ENCODE results near the gene CAND2. TPM values are rescaled to one million over a fixed set of nuclear protein-coding genes. Genes with fewer than 3 reads are reported as not detected.
A peak's percentile ranks its signal among the peaks of the same experiment; 100 is the strongest.

The CAND2 gene
- total and polyA plus RNA-seq, 9 of the 15 experiments (the other 6 are each of a cell fraction or from before 2014, with no cell fraction given) = 0.91 to 14.9 (median 4.3) TPM

GRCh38 chr3:12831301-12831866 lies 34.9 kb downstream of the CAND2 start (continued):
- TF ChIP-seq RAD51 (IDR thresholded peaks at IDR 0.05; ENCODE audit: borderline replicate concordance, low read depth) = no peak
- TF ChIP-seq SP2 (IDR thresholded peaks at IDR 0.05; ENCODE audit: extremely low read depth, low read depth, low read length, poor library complexity, severe bottlenecking) = no peak
- TF ChIP-seq ZNF785 (CRISPR knock-in tag; IDR thresholded peaks at IDR 0.05) = no peak
- no peak for TF ChIP-seq SREBF1 (IDR thresholded peaks at IDR 0.05; ENCODE audit: borderline replicate concordance, low read depth, low read length)
- TF ChIP-seq, protein P1, sequence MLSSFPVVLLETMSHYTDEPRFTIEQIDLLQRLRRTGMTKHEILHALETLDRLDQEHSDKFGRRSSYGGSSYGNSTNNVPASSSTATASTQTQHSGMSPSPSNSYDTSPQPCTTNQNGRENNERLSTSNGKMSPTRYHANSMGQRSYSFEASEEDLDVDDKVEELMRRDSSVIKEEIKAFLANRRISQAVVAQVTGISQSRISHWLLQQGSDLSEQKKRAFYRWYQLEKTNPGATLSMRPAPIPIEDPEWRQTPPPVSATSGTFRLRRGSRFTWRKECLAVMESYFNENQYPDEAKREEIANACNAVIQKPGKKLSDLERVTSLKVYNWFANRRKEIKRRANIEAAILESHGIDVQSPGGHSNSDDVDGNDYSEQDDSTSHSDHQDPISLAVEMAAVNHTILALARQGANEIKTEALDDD (IDR thresholded peaks at IDR 0.05) = no peak
- no peak for TF ChIP-seq CC2D1A (IDR thresholded peaks at IDR 0.05)
- TF ChIP-seq, protein P2, sequence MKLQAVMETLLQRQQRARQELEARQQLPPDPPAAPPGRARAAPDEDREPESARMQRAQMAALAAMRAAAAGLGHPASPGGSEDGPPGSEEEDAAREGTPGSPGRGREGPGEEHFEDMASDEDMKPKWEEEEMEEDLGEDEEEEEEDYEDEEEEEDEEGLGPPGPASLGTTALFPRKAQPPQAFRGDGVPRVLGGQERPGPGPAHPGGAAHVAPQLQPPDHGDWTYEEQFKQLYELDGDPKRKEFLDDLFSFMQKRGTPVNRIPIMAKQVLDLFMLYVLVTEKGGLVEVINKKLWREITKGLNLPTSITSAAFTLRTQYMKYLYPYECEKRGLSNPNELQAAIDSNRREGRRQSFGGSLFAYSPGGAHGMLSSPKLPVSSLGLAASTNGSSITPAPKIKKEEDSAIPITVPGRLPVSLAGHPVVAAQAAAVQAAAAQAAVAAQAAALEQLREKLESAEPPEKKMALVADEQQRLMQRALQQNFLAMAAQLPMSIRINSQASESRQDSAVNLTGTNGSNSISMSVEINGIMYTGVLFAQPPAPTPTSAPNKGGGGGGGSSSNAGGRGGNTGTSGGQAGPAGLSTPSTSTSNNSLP (IDR thresholded peaks at IDR 0.05; ENCODE audit: borderline replicate concordance, low read depth, low read length) = no peak
- no peak for TF ChIP-seq ARID1B (IDR thresholded peaks at IDR 0.05)
- TF ChIP-seq KDM5B (IDR thresholded peaks at IDR 0.05; ENCODE audit: insufficient replicate concordance, low read depth, low read length) = peak; percentile 3
- TF ChIP-seq NCOA6 (IDR thresholded peaks at IDR 0.05) = no peak
- no peak for TF ChIP-seq SMARCA5 (IDR thresholded peaks at IDR 0.05)
- TF ChIP-seq U2AF2 (optimal IDR thresholded peaks at IDR 0.05; ENCODE audit: low read depth, low read length) = no peak
- TF ChIP-seq RBFOX2 (IDR thresholded peaks at IDR 0.05; ENCODE audit: low read depth, low read length) = peak; percentile 35; the same call in 1 of the 2 replicates
- no peak for TF ChIP-seq HMG20B (CRISPR knock-in tag; IDR thresholded peaks at IDR 0.05)
- peak; percentile 58 for TF ChIP-seq POLR2G (IDR thresholded peaks at IDR 0.05; ENCODE audit: low read depth, low read length)
- TF ChIP-seq, protein P3, sequence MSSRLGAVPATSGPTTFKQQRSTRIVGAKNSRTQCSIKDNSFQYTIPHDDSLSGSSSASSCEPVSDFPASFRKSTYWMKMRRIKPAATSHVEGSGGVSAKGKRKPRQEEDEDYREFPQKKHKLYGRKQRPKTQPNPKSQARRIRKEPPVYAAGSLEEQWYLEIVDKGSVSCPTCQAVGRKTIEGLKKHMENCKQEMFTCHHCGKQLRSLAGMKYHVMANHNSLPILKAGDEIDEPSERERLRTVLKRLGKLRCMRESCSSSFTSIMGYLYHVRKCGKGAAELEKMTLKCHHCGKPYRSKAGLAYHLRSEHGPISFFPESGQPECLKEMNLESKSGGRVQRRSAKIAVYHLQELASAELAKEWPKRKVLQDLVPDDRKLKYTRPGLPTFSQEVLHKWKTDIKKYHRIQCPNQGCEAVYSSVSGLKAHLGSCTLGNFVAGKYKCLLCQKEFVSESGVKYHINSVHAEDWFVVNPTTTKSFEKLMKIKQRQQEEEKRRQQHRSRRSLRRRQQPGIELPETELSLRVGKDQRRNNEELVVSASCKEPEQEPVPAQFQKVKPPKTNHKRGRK (tag; IDR thresholded peaks at IDR 0.05) = no peak
- no peak for TF ChIP-seq ZNF830 (CRISPR knock-in tag; IDR thresholded peaks at IDR 0.05)
- no peak for TF ChIP-seq CTCF (IDR thresholded peaks at IDR 0.05 in 2 of 3, conservative IDR thresholded peaks at IDR 0.05 in 1 of 3; ENCODE audit: insufficient read depth in 2 of 3, low read depth in 1 of 3, low read length in 3 of 3)
- TF ChIP-seq, protein P4, sequence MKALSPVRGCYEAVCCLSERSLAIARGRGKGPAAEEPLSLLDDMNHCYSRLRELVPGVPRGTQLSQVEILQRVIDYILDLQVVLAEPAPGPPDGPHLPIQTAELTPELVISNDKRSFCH (CRISPR knock-in tag; IDR thresholded peaks at IDR 0.05) = no peak
- TF ChIP-seq, protein P4 (tag; IDR thresholded peaks at IDR 0.05) = no peak
- TF ChIP-seq PREB (CRISPR knock-in tag; IDR thresholded peaks at IDR 0.05) = 0 out of 2 replicates have a peak, but pooled peaks have one; percentile 76

All from K562 (cell line).